Hippocampal formation (tissue), 2 donors: ENCODE data around the gene PIGQ.

Experiments used
- DNase-seq, 2 donors: peaks; one replicate each; lab custom pipeline; 2025; lab: John Stamatoyannopoulos, UW

Gene PIGQ

GRCh38 chr16:555528-556473 is 14.0 kb upstream of the PIGQ start:
- no peak for DNase-seq

GRCh38 chr16:556474-557173 is 13.1 kb upstream of the PIGQ start:
- no peak for DNase-seq

GRCh38 chr16:557463-558297 is 12.1 kb upstream of the PIGQ start:
- DNase-seq = no peak

GRCh38 chr16:558298-559020 is 11.3 kb upstream of the PIGQ start:
- no peak for DNase-seq

- no peak for DNase-seq
These were observed 10.8 kb upstream of the PIGQ start for GRCh38 chr16:559021-559380.

GRCh38 chr16:559411-560203 is 10.2 kb upstream of the PIGQ start:
- DNase-seq = no peak

GRCh38 chr16:560204-560700 is 9.5 kb upstream of the PIGQ start, which contains the start of gene PRR35:
Gene PRR35, plus strand, starts transcription at chr16:560394. Its CDS starts 2,901 bp downstream, at chr16:563295.
- no peak for DNase-seq

GRCh38 chr16:560701-561412 is 8.9 kb upstream of the PIGQ start:
- no peak for DNase-seq

GRCh38 chr16:561413-561794 is 8.4 kb upstream of the PIGQ start:
- DNase-seq = no peak

- no peak for DNase-seq
These were observed 7.5 kb upstream of the PIGQ start for GRCh38 chr16:561957-562938.

- no peak for DNase-seq
These were observed 6.6 kb upstream of the PIGQ start for GRCh38 chr16:563072-563644.

- DNase-seq = no peak
These were observed 4.9 kb upstream of the PIGQ start for GRCh38 chr16:564690-565418.

GRCh38 chr16:565419-566330 is 4.1 kb upstream of the PIGQ start:
- no peak for DNase-seq

- no peak for DNase-seq
These were observed 3.0 kb upstream of the PIGQ start, which contains the start of gene NHLRC4 for GRCh38 chr16:566475-567372. Gene NHLRC4, plus strand, starts transcription at chr16:567005. Its CDS starts 1,043 bp downstream, at chr16:568048.
